ENCODE results near the gene VWC2. TPM values are rescaled to one million over a fixed set of nuclear protein-coding genes. Genes with fewer than 3 reads are reported as not detected.

VWC2 gene
- total RNA-seq, 1 experiment from 2014 or later = not detected

- intact Hi-C loops (cut with micrococcal nuclease; ENCODE audit: unreplicated experiment) = no loop called here
- no TSS peak for BruUV-seq (replicated peaks)
- CTCF ChIA-PET = no interaction called here
These were observed 155.3 kb downstream of the VWC2 start for GRCh38 chr7:49928787-49929186.

GRCh38 chr7:49931627-49932026 is 158.2 kb downstream of the VWC2 start:
- no peaks in the 10 kb centered on the region for H3K4me1 ChIP-seq (ENCODE audit: control insufficient read depth, insufficient read depth, low read length)
- TF ChIP-seq TCF7L2 (IDR thresholded peaks at IDR 0.05; ENCODE audit: low read depth, low read length) (no peak), POLR2AphosphoS5 (IDR thresholded peaks at IDR 0.05; ENCODE audit: low read depth, low read length) (no peak), REST (IDR thresholded peaks at IDR 0.05; ENCODE audit: insufficient read depth in 1 of 2, low read depth in 2 of 2, low read length in 1 of 2) (no peak), CTCF (IDR thresholded peaks at IDR 0.05) (no peak), SIN3A (IDR thresholded peaks at IDR 0.05; ENCODE audit: borderline replicate concordance, insufficient read depth, low read depth, low read length) (no peak)
- H3K4me3 ChIP-seq (ENCODE audit: low read depth in 2 of 2, low read length in 2 of 2) = no peak overlapping the region
- in situ Hi-C loops (cut with HindIII; ENCODE audit: low pct_unique_long_range_greater_than_20kb, low sequenced_read_pairs) = no loop called here
- DNase-seq (ENCODE audit: low read depth, low spot score) (no peak), ATAC-seq (no peak)
- no TSS peak for BruUV-seq (replicated peaks)
- no peaks in the 10 kb centered on the region; the same call in 1 of the 2 replicates for H3K9me3 ChIP-seq (ENCODE audit: control insufficient read depth, insufficient read depth, low read depth, low read length)
- ChIA-PET POLR2A (no interaction called here), CTCF (no interaction called here)
- intact Hi-C loops (cut with micrococcal nuclease; ENCODE audit: unreplicated experiment) = no loop called here
- no peak overlapping the region for H3K27ac ChIP-seq (ENCODE audit: low read length)
- no peaks in the 10 kb centered on the region for H3K27me3 ChIP-seq (ENCODE audit: control insufficient read depth, insufficient read depth, low read length)
- no peaks in the 10 kb centered on the region for H3K36me3 ChIP-seq (ENCODE audit: control insufficient read depth, insufficient read depth, low read length)

More at GRCh38 chr7:49928787-49929186, 155.3 kb downstream of the VWC2 start:
- POLR2A ChIA-PET = no interaction called here
- Histone ChIP-seq H3K4me1 (ENCODE audit: control insufficient read depth, insufficient read depth, low read length) (no peaks in the 10 kb centered on the region), H3K4me3 (ENCODE audit: low read depth in 2 of 2, low read length in 2 of 2) (no peak overlapping the region), H3K9me3 (ENCODE audit: control insufficient read depth, insufficient read depth, low read depth, low read length) (no peaks in the 10 kb centered on the region), H3K36me3 (ENCODE audit: control insufficient read depth, insufficient read depth, low read length) (no peaks in the 10 kb centered on the region), H3K27me3 (ENCODE audit: control insufficient read depth, insufficient read depth, low read length) (no peaks in the 10 kb centered on the region), H3K27ac (ENCODE audit: low read length) (no peak overlapping the region)
- in situ Hi-C loops (cut with HindIII; ENCODE audit: low pct_unique_long_range_greater_than_20kb, low sequenced_read_pairs) = no loop called here
- TF ChIP-seq POLR2AphosphoS5 (IDR thresholded peaks at IDR 0.05; ENCODE audit: low read depth, low read length) = no peak
- TF ChIP-seq REST (IDR thresholded peaks at IDR 0.05; ENCODE audit: insufficient read depth in 1 of 2, low read depth in 2 of 2, low read length in 1 of 2) = no peak
- no peak for TF ChIP-seq CTCF (IDR thresholded peaks at IDR 0.05)
- no peak for TF ChIP-seq SIN3A (IDR thresholded peaks at IDR 0.05; ENCODE audit: borderline replicate concordance, insufficient read depth, low read depth, low read length)
- no peak for TF ChIP-seq TCF7L2 (IDR thresholded peaks at IDR 0.05; ENCODE audit: low read depth, low read length)
- DNase-seq (ENCODE audit: low read depth, low spot score) (no peak), ATAC-seq (no peak)
